GM19043 (cell line): ENCODE measurements around the gene C12orf57.

Experiments used
- ATAC-seq: cut with Tn5 transposase; IDR thresholded peaks from one replicate; pipeline ENCODE4 v1.9.1; 2021; ENCODE audit warnings: low read depth; ENCODE audit not compliant: unreplicated experiment

C12orf57 gene

DNA sequence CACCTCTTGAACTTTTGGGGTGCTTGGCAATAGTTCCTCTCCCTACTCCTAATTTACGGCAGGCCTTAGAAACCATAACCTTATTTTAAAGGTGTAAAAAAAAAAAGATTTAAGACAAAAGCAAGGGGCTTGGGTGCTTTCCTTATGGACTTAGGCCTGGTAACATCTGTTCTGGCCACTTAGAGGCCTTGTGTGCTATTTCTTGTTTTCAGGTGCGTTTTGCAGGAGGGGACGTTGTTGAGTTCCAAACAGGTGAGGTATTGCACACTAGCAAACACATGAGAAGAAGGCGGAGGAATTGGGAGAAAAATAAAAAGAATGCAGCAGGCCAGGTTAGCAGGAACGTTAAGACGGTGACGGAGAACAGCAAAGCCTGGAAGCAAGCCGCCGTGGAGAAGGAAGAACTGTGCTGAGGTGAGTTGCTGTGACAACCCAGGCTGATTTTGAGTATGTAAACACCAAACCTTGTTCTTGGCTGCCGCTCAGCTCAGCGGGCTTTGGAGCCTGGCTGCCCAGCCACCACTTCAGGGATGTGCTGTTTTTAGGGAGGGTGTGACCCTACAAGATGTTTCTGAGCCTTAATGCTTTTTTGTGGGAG lies 44.2 kb downstream of the C12orf57 start:
- ATAC-seq = no peak
